Measurements from ENCODE around the gene BLVRA. TPM values are rescaled to one million over a fixed set of nuclear protein-coding genes. Genes with fewer than 3 reads are reported as not detected.

The BLVRA gene
- polyA plus RNA-seq, 1 experiment, result 33.9 TPM

GRCh38 chr7:43761382-43761781 lies 2.9 kb downstream of the BLVRA start:
- no peak for TF ChIP-seq CTCF (IDR thresholded peaks at IDR 0.05; ENCODE audit: insufficient read depth, low read depth, low read length)
- DNase-seq (ENCODE audit: low read depth), result no peak
- ChIA-PET POLR2A (interaction anchor here (0.6 kb wide), 2 partner anchors 92 to 626 kb away, joined by 3 to 6 read pairs; no protein-coding TSS in a partner anchor), CTCF (no interaction called here)
- Histone ChIP-seq H3K4me3 (ENCODE audit: low read depth, low read length) (no peak overlapping the region), H3K27me3 (ENCODE audit: control insufficient read depth, insufficient read depth, low read length) (no peaks in the 10 kb centered on the region), H3K36me3 (ENCODE audit: control insufficient read depth, insufficient read depth, low read length) (no peaks in the 10 kb centered on the region)

GRCh38 chr7:43761938-43762692 lies 3.6 kb downstream of the BLVRA start:
- TF ChIP-seq CTCF (IDR thresholded peaks at IDR 0.05; ENCODE audit: insufficient read depth, low read depth, low read length), result no peak

DNA sequence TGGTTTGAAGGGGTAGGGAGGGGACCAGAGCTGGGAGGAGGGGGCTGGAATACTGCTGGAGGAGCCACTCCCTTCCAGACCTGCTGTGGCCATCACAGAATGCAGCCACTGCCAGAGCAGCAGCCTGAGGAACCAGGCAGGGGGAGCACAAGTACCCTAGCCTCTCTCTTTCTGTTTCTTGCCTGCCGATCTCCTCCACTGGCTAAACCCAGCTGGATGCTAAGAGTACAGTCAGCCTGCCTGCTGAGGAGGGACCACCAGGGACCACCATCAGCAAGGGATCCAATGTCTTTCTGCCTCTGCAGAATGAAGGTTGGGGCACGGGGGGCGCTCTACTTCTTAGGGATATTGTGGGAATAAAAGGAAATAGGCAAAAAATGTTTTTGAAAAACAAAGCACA lies 4.7 kb downstream of the BLVRA start:
- TF ChIP-seq CTCF (IDR thresholded peaks at IDR 0.05; ENCODE audit: insufficient read depth, low read depth, low read length), result no peak
- H3K4me3 ChIP-seq (ENCODE audit: low read depth, low read length), result no peak overlapping the region
- H3K36me3 ChIP-seq (ENCODE audit: control insufficient read depth, insufficient read depth, low read length), result no peaks in the 10 kb centered on the region
- ChIA-PET POLR2A (no interaction called here), CTCF (interaction anchor here (1.3 kb wide), 1 partner anchor 75 kb away, joined by 3 read pairs; no protein-coding TSS in a partner anchor)
- no peak for DNase-seq (ENCODE audit: low read depth)
- H3K27me3 ChIP-seq (ENCODE audit: control insufficient read depth, insufficient read depth, low read length), result no peaks in the 10 kb centered on the region

More at GRCh38 chr7:43761938-43762692, 3.6 kb downstream of the BLVRA start:
- Histone ChIP-seq H3K27me3 (ENCODE audit: control insufficient read depth, insufficient read depth, low read length) (no peaks in the 10 kb centered on the region), H3K4me3 (ENCODE audit: low read depth, low read length) (no peak overlapping the region), H3K36me3 (ENCODE audit: control insufficient read depth, insufficient read depth, low read length) (no peaks in the 10 kb centered on the region)
- CTCF ChIA-PET, result no interaction called here
- POLR2A ChIA-PET, result interaction anchor here (0.6 to 0.7 kb wide), 3 partner anchors 20 to 625 kb away, joined by 3 to 6 read pairs (median 5); no protein-coding TSS in a partner anchor
- no peak for DNase-seq (ENCODE audit: low read depth)

DNA sequence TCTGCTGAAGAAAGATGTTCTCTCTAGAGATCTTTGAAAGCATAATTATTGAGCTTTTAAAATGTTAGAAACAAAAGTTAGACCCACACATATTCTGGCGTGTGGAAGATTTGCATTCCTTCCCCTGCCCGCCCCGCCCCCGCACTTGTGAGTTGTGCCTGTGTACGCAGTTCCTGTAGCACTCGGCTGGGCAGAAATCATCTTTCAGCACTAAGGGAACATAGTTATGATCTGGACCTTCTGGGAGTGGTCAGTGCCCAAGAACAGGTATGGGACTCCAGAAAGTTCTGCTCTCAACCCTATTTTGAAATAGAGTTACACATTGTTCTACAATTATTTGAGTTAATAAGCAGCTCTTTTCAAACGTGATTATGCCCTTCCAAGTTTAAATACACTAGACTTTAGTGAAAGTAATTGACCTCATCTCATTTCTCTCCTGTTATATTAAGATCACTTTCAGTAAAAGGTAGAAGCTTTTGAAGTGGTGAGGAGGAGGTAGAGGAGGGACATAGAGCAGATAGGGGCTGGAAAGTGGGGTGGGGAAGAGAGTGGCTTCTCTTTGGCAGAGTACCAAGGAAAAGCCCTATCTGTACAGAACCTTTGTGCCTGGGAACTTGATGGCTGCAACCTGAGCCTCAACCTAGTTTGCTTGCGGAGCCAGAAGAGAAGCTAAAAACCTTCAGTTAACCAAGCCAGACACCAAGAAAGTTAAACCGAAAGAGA lies 5.7 kb downstream of the BLVRA start:
- ChIA-PET POLR2A (no interaction called here), CTCF (interaction anchor here (1.0 to 1.3 kb wide), 3 partner anchors 74 to 181 kb away, joined by 3 read pairs; partner anchors contain the start of gene STK17A)
- Histone ChIP-seq H3K4me3 (ENCODE audit: low read depth, low read length) (no peak overlapping the region), H3K36me3 (ENCODE audit: control insufficient read depth, insufficient read depth, low read length) (no peaks in the 10 kb centered on the region), H3K27me3 (ENCODE audit: control insufficient read depth, insufficient read depth, low read length) (no peaks in the 10 kb centered on the region)
- DNase-seq (ENCODE audit: low read depth), result no peak
- TF ChIP-seq CTCF (IDR thresholded peaks at IDR 0.05; ENCODE audit: insufficient read depth, low read depth, low read length), result no peak

GRCh38 chr7:43764807-43765491 lies 6.5 kb downstream of the BLVRA start:
- Histone ChIP-seq H3K36me3 (ENCODE audit: control insufficient read depth, insufficient read depth, low read length) (no peaks in the 10 kb centered on the region), H3K4me3 (ENCODE audit: low read depth, low read length) (no peak overlapping the region), H3K27me3 (ENCODE audit: control insufficient read depth, insufficient read depth, low read length) (no peaks in the 10 kb centered on the region)
- TF ChIP-seq CTCF (IDR thresholded peaks at IDR 0.05; ENCODE audit: insufficient read depth, low read depth, low read length), result no peak
- ChIA-PET CTCF (interaction anchor here (0.6 to 1.2 kb wide), 4 partner anchors 22 to 182 kb away, joined by 3 read pairs; partner anchors contain the start of gene STK17A), POLR2A (no interaction called here)
- peak; percentile 20 for DNase-seq (ENCODE audit: low read depth)
